ENCODE measurements around the gene ADNP.
"Not testable (repeated sequence)": the region's sequence is repeated elsewhere in the genome, so short reads cannot be mapped to it uniquely, and the experiment has no call there.

The ADNP gene

GRCh38 chr20:50903353-50904051 is 27.7 kb downstream of the ADNP start:
- no peak for DNase-seq (ENCODE audit: low spot score)

GRCh38 chr20:50901301-50901700 is 29.9 kb downstream of the ADNP start:
- DNase-seq (ENCODE audit: low spot score) = no peak

- DNase-seq (ENCODE audit: low spot score) = no peak
Observed at GRCh38 chr20:50900261-50900660, 31.0 kb downstream of the ADNP start.

- no peak for DNase-seq (ENCODE audit: low spot score)
Observed at GRCh38 chr20:50898475-50898874, 32.8 kb downstream of the ADNP start.

- no peak for DNase-seq (ENCODE audit: low spot score)
Observed at GRCh38 chr20:50895111-50895830, 36.0 kb downstream of the ADNP start.

GRCh38 chr20:50893620-50894019 is 37.6 kb downstream of the ADNP start:
- no peak for DNase-seq (ENCODE audit: low spot score)

GRCh38 chr20:50892394-50892793 is 38.8 kb downstream of the ADNP start:
- no peak for DNase-seq (ENCODE audit: low spot score)

GRCh38 chr20:50891138-50891537 is 40.1 kb downstream of the ADNP start:
- DNase-seq (ENCODE audit: low spot score) = no peak

GRCh38 chr20:50887576-50887975 is 43.7 kb downstream of the ADNP start:
- no peak for DNase-seq (ENCODE audit: low spot score)

- no peak for DNase-seq (ENCODE audit: low spot score)
Observed at GRCh38 chr20:50886184-50886790, 45.0 kb downstream of the ADNP start.

- DNase-seq (ENCODE audit: low spot score) = no peak
Observed at GRCh38 chr20:50885781-50886180, 45.5 kb downstream of the ADNP start.

GRCh38 chr20:50885068-50885467 is 46.2 kb downstream of the ADNP start:
- no peak for DNase-seq (ENCODE audit: low spot score)

GRCh38 chr20:50883856-50884255 is 47.4 kb downstream of the ADNP start:
- no peak for DNase-seq (ENCODE audit: low spot score)

GRCh38 chr20:50881759-50882424 is 49.3 kb downstream of the ADNP start:
- not testable (repeated sequence) for DNase-seq (ENCODE audit: low spot score)

GRCh38 chr20:50879649-50880550 is 51.3 kb downstream of the ADNP start:
- DNase-seq (ENCODE audit: low spot score) = no peak

- DNase-seq (ENCODE audit: low spot score) = no peak
Observed at GRCh38 chr20:50877232-50877743, 53.9 kb downstream of the ADNP start.

GRCh38 chr20:50876816-50877215 is 54.4 kb downstream of the ADNP start:
- no peak for DNase-seq (ENCODE audit: low spot score)

GRCh38 chr20:50876063-50876685 is 55.1 kb downstream of the ADNP start:
- DNase-seq (ENCODE audit: low spot score) = no peak

GRCh38 chr20:50874758-50875665 is 56.2 kb downstream of the ADNP start:
- no peak for DNase-seq (ENCODE audit: low spot score)

All from AG20443 (cell line).